IMR-90 (cell line): Measurements from ENCODE around the gene MTFR1L. TPM values are rescaled to one million over a fixed set of nuclear protein-coding genes. Genes with fewer than 3 reads are reported as not detected.

Experiments used
- ATAC-seq: fragments of 200-7000 bp; cut with Tn5 transposase; 2 replicates; pipeline ENCODE4 v1.9.1; 2020; ENCODE audit warnings: low read depth, mild to moderate bottlenecking, moderate library complexity
- BruUV-seq: library from RNA; stranded (reverse); fragments of 400-500 nt; replicated peaks from 2 replicates; lab custom pipeline; 2021; lab: Mats Ljungman, UMichigan
- CTCF ChIA-PET: fragments of 300-600 bp; formaldehyde crosslinking; extraction: SDS; loops from one replicate; lab custom pipeline; 2021; ENCODE audit warnings: antibody characterized with exemption; lab: Yijun Ruan, JAX
- POLR2A ChIA-PET: fragments of 300-600 bp; sonication (Branson Sonifier 250); formaldehyde crosslinking; loops from one replicate; lab custom pipeline; 2022; ENCODE audit warnings: antibody characterized with exemption; ENCODE audit not compliant: unreplicated experiment; lab: Charles Lee
- DNase-seq: peaks from one replicate; pipeline ENCODE4 v3.0.0; 2013
- H2AFZ ChIP-seq: replicated peaks from 2 replicates; pipeline ENCODE3; 2013; ENCODE audit warnings: low read length, mild to moderate bottlenecking; ENCODE audit not compliant: poor library complexity
- H2AK5ac ChIP-seq: 2 replicates; pipeline ENCODE4 v1.6.1; 2013; ENCODE audit warnings: low read depth, low read length, inconsistent platforms
- H2AK9ac ChIP-seq: replicated peaks from 2 replicates; pipeline ENCODE3; 2013; ENCODE audit warnings: mild to moderate bottlenecking, low read depth, low read length, moderate library complexity; ENCODE audit not compliant: poor library complexity
- H2BK120ac ChIP-seq: 2 replicates; pipeline ENCODE4 v1.6.1; 2013; ENCODE audit warnings: low read depth, low read length, inconsistent platforms
- H2BK15ac ChIP-seq: 3 replicates; pipeline ENCODE4 v1.6.1; 2013; ENCODE audit warnings: low read depth, low read length, inconsistent platforms
- H2BK20ac ChIP-seq: 2 replicates; pipeline ENCODE4 v1.6.1; 2013; ENCODE audit warnings: low read depth, mild to moderate bottlenecking, inconsistent platforms, low read length, moderate library complexity
- H2BK5ac ChIP-seq: 2 replicates; pipeline ENCODE4 v1.6.1; 2013; ENCODE audit warnings: mild to moderate bottlenecking, low read depth, low read length, inconsistent platforms; ENCODE audit not compliant: poor library complexity, severe bottlenecking
- H3K14ac ChIP-seq: replicated peaks from 2 replicates; pipeline ENCODE4 v1.6.1; 2013; ENCODE audit warnings: low read depth, low read length, inconsistent platforms
- H3K18ac ChIP-seq: 2 replicates; pipeline ENCODE4 v1.6.1; 2013; ENCODE audit warnings: low read depth, low read length, control low read depth
- H3K23ac ChIP-seq: 2 replicates; pipeline ENCODE4 v1.6.1; 2013; ENCODE audit warnings: low read depth, low read length, inconsistent platforms
- H3K27ac ChIP-seq: 2 replicates; pipeline ENCODE4 v1.5.1; 2013; ENCODE audit warnings: mild to moderate bottlenecking, control low read depth, low read length; ENCODE audit not compliant: insufficient read depth
- H3K27me3 ChIP-seq: 2 replicates; pipeline ENCODE4 v1.6.1; 2013; ENCODE audit warnings: low read length; ENCODE audit not compliant: control insufficient read depth, insufficient read depth
- H3K36me3 ChIP-seq: 2 replicates; pipeline ENCODE4 v1.6.1; 2013; ENCODE audit warnings: low read length, mixed read lengths; ENCODE audit not compliant: control insufficient read depth, insufficient read depth
- H3K4ac ChIP-seq: 2 replicates; pipeline ENCODE4 v1.6.1; 2013; ENCODE audit warnings: low read depth, low read length, inconsistent platforms
- H3K4me1 ChIP-seq: 2 replicates; pipeline ENCODE4 v1.6.1; 2013; ENCODE audit warnings: low read length, mixed read lengths; ENCODE audit not compliant: control insufficient read depth, insufficient read depth
- H3K4me2 ChIP-seq: 2 replicates; pipeline ENCODE4 v1.6.1; 2013; ENCODE audit warnings: low read depth, mild to moderate bottlenecking, control low read depth, low read length, moderate library complexity
- H3K4me3 ChIP-seq: 2 replicates; pipeline ENCODE4 v1.5.1; 2013; ENCODE audit warnings: low read depth, mild to moderate bottlenecking, control low read depth, low read length, moderate library complexity; ENCODE audit not compliant: insufficient read depth
- H3K56ac ChIP-seq: 2 replicates; pipeline ENCODE4 v1.6.1; 2013; ENCODE audit warnings: low read length, inconsistent platforms; ENCODE audit not compliant: insufficient read depth; ENCODE audit errors: extremely low read depth
- H3K79me1 ChIP-seq, 2 experiments: 2 replicates each; pipeline ENCODE4 v1.6.1; 2013; ENCODE audit warnings: low read length in 2 of 2, inconsistent platforms in 1 of 2, low read depth in 1 of 2
- H3K9ac ChIP-seq: 2 replicates; pipeline ENCODE4 v1.6.1; 2013; ENCODE audit warnings: low read depth, low read length, control low read depth
- H3K9me1 ChIP-seq: 2 replicates; pipeline ENCODE4 v1.6.1; 2013; ENCODE audit warnings: low read length, inconsistent platforms; ENCODE audit not compliant: insufficient read depth
- H3K9me3 ChIP-seq: 2 replicates; pipeline ENCODE4 v1.6.1; 2013; ENCODE audit warnings: low read length; ENCODE audit not compliant: control insufficient read depth, insufficient read depth
- H4K20me1 ChIP-seq: 2 replicates; pipeline ENCODE4 v1.6.1; 2013; ENCODE audit warnings: low read length, inconsistent platforms; ENCODE audit not compliant: insufficient read depth
- H4K5ac ChIP-seq: 2 replicates; pipeline ENCODE4 v1.6.1; 2013; ENCODE audit warnings: mild to moderate bottlenecking, low read depth, low read length, control low read depth
- H4K8ac ChIP-seq, 2 experiments: 2 replicates each; pipeline ENCODE4 v1.6.1; 2013; ENCODE audit warnings: low read depth in 2 of 2, low read length in 2 of 2, control low read depth in 1 of 2, inconsistent platforms in 1 of 2
- H4K91ac ChIP-seq: 2 replicates; pipeline ENCODE4 v1.6.1; 2013; ENCODE audit warnings: low read depth, low read length, inconsistent platforms; ENCODE audit not compliant: insufficient read depth
- BHLHE40 ChIP-seq: fragments of 150-350 bp; IDR thresholded peaks from 2 replicates; pipeline ENCODE4 v1.6.1; 2016; ENCODE audit warnings: mild to moderate bottlenecking, low read depth, low read length
- CEBPB ChIP-seq: IDR thresholded peaks from 2 replicates; pipeline ENCODE4 v1.6.1; 2012; ENCODE audit warnings: low read depth, low read length, improper control_type of control experiment
- CHD1 ChIP-seq: IDR thresholded peaks from 2 replicates; pipeline ENCODE4 v1.6.1; 2012; ENCODE audit warnings: low read depth, low read length, improper control_type of control experiment
- CTCF ChIP-seq: conservative IDR thresholded peaks from 2 replicates; pipeline ENCODE4 v1.5.1; 2012; ENCODE audit warnings: mild to moderate bottlenecking, low read depth, low read length, improper control_type of control experiment
- ELK1 ChIP-seq: fragments of 150-350 bp; IDR thresholded peaks from 2 replicates; pipeline ENCODE4 v1.6.1; 2016; ENCODE audit warnings: low read depth, mild to moderate bottlenecking, low read length, moderate library complexity, borderline replicate concordance
- FOS ChIP-seq: fragments of 150-350 bp; IDR thresholded peaks from 2 replicates; pipeline ENCODE4 v1.6.1; 2016; ENCODE audit warnings: low read depth, low read length
- MAFK ChIP-seq: IDR thresholded peaks from 2 replicates; pipeline ENCODE4 v1.6.1; 2012; ENCODE audit warnings: low read depth, low read length, improper control_type of control experiment
- MAZ ChIP-seq: IDR thresholded peaks from 2 replicates; pipeline ENCODE4 v1.6.1; 2012; ENCODE audit warnings: low read depth, mild to moderate bottlenecking, low read length, improper control_type of control experiment, moderate library complexity, borderline replicate concordance
- MXI1 ChIP-seq: IDR thresholded peaks from 2 replicates; pipeline ENCODE4 v1.6.1; 2012; ENCODE audit warnings: low read depth, mild to moderate bottlenecking, low read length, moderate library complexity, borderline replicate concordance
- NFE2L2 ChIP-seq: fragments of 150-350 bp; IDR thresholded peaks from 2 replicates; pipeline ENCODE4 v1.6.1; 2016; ENCODE audit warnings: low read depth, mild to moderate bottlenecking, low read length
- POLR2A ChIP-seq: IDR thresholded peaks from 2 replicates; pipeline ENCODE4 v1.6.1; 2012; ENCODE audit warnings: mild to moderate bottlenecking, low read depth, low read length
- RAD21 ChIP-seq: IDR thresholded peaks from 2 replicates; pipeline ENCODE4 v1.6.1; 2012; ENCODE audit warnings: low read length, improper control_type of control experiment
- RCOR1 ChIP-seq: IDR thresholded peaks from 2 replicates; pipeline ENCODE4 v1.6.1; 2012; ENCODE audit warnings: mild to moderate bottlenecking, low read length, improper control_type of control experiment; ENCODE audit not compliant: insufficient replicate concordance
- RFX5 ChIP-seq: IDR thresholded peaks from 2 replicates; pipeline ENCODE4 v1.8.0; 2012; ENCODE audit warnings: low read depth, mild to moderate bottlenecking, low read length, moderate library complexity
- SMC3 ChIP-seq: fragments of 150-350 bp; IDR thresholded peaks from 2 replicates; pipeline ENCODE4 v1.6.1; 2016; ENCODE audit warnings: low read depth, mild to moderate bottlenecking, antibody characterized with exemption, low read length, moderate library complexity
- USF2 ChIP-seq: fragments of 150-350 bp; IDR thresholded peaks from 2 replicates; pipeline ENCODE4 v1.6.1; 2017; ENCODE audit warnings: mild to moderate bottlenecking, antibody characterized with exemption, low read length, low read depth
- WGBS, 2 experiments: methylation state at CpG; one replicate each; pipeline versions ENCODE4 v1.1.5 to v1.1.7; 2013; ENCODE audit warnings: missing lambda C conversion rate in 2 of 2; ENCODE audit not compliant: insufficient read length in 1 of 2; ENCODE audit errors: extremely low coverage in 2 of 2; 5-methylcytosine and 5-hydroxymethylcytosine counted together
- dilution Hi-C: fragments of 300-500 bp; cut with HindIII; formaldehyde crosslinking; loops from one replicate; pipeline ENCODE4 v1.14.3; 2018; ENCODE audit warnings: low sequenced_read_pairs; ENCODE audit not compliant: unreplicated experiment
- in situ Hi-C: fragments of 300-500 bp; cut with MboI; formaldehyde crosslinking; loops from 3 replicates; pipeline ENCODE4 v1.14.3; 2019; ENCODE audit warnings: low sequenced_read_pairs, inconsistent platforms, mixed read lengths
- intact Hi-C: fragments of 100-400 bp; cut with micrococcal nuclease; formaldehyde crosslinking; loops from 2 replicates; pipeline ENCODE4 v1.10.0; 2022
- polyA plus RNA-seq, 3 experiments: library from polyadenylated mRNA; depleted of rRNA; stranded (reverse); fragments of >200 nt; gene quantifications; 2 replicates each; pipeline ENCODE4 v1.2.3, GENCODE V29; 2012; ENCODE audit warnings: low replicate concordance in 1 of 3
- total RNA-seq: library from RNA; depleted of rRNA; stranded (reverse); fragments of >200 nt; gene quantifications from 2 replicates; pipeline ENCODE4 v1.2.3, GENCODE V29; 2012

Gene MTFR1L
- total and polyA plus RNA-seq, 2 of the 4 experiments (the other 2 are of a cell fraction): 69.1 to 69.7 TPM

- Histone ChIP-seq H3K36me3 (peaks cover 21% of the 10 kb centered on the region; the same call in 1 of the 2 replicates), H3K18ac (no peak overlapping the region), H2AFZ (no peak overlapping the region), H3K4me2 (no peak overlapping the region; the same call in 1 of the 2 replicates), H3K14ac (no peak overlapping the region), H4K91ac (no peak overlapping the region), H3K9me3 (no peaks in the 10 kb centered on the region), H3K79me1 (peaks cover 28 to 43% of the 10 kb centered on the region in 2 experiments), H3K27ac (no peak overlapping the region), H4K8ac (no peak overlapping the region), H2BK20ac (no peak overlapping the region), H2AK9ac (peak overlapping the region; percentile 71), H2BK120ac (no peak overlapping the region), H3K9ac (no peak overlapping the region), H4K5ac (no peak overlapping the region), H2BK5ac (no peak overlapping the region), H3K4me3 (no peak overlapping the region), H3K56ac (no peak overlapping the region), H3K23ac (0 out of 2 replicates have a peak overlapping the region, but pooled peaks have one; percentile 4), H2AK5ac (no peak overlapping the region), H2BK15ac (no peak overlapping the region), H3K4me1 (peaks cover 15% of the 10 kb centered on the region), H4K20me1 (peaks cover 14% of the 10 kb centered on the region), H3K4ac (no peak overlapping the region), H3K27me3 (no peaks in the 10 kb centered on the region), H3K9me1 (peaks cover 9% of the 10 kb centered on the region)
- BruUV-seq: no TSS peak
- ChIA-PET CTCF (interaction anchor here (0.9 to 1.5 kb wide), 2 partner anchors 184 to 194 kb away, joined by 3 to 4 read pairs; no protein-coding TSS in a partner anchor), POLR2A (no interaction called here)
- DNase-seq (no peak), ATAC-seq (no peak)
- TF ChIP-seq RCOR1 (no peak), NFE2L2 (no peak), MAFK (no peak), FOS (no peak), RFX5 (no peak), MAZ (no peak), ELK1 (no peak), SMC3 (no peak), RAD21 (no peak), CEBPB (no peak), POLR2A (no peak), USF2 (no peak), BHLHE40 (no peak), CHD1 (no peak), CTCF (no peak), MXI1 (no peak)
- 67% methylated on average over 3 of the region's 6 CpGs; no CpG with 5 or more reads in 1 of the 2 experiments for WGBS, 2 experiments
- in situ Hi-C loops (loop anchor here (25.0 kb wide), 2 partner anchors 391 to 566 kb away; partner anchors contain the start of genes RHCE, RSRP1 and SYF2), intact Hi-C loops (no loop called here), dilution Hi-C loops (no loop called here)
These were observed 16.8 kb upstream of the MTFR1L start for GRCh38 chr1:25802915-25803314.
